Measurements from ENCODE around the gene CRIP1.

The CRIP1 gene

GRCh38 chr14:105507247-105507646, 20.6 kb downstream of the CRIP1 start:
- DNase-seq (ENCODE audit: low read depth, low spot score), result no peak
- no peak for TF ChIP-seq EZH2 (IDR thresholded peaks at IDR 0.05)
- no peak for TF ChIP-seq FOXP2 (optimal IDR thresholded peaks at IDR 0.05; ENCODE audit: control extremely low read depth, extremely low read length, insufficient read depth)
- no peak for TF ChIP-seq POLR2AphosphoS5 (IDR thresholded peaks at IDR 0.05; ENCODE audit: borderline replicate concordance, low read depth, low read length)
- H3K9ac ChIP-seq (ENCODE audit: insufficient read length), result no peak overlapping the region

GRCh38 chr14:105508069-105508468, 21.4 kb downstream of the CRIP1 start:
- Histone ChIP-seq H3K4me3 (no peak overlapping the region), H3K9ac (ENCODE audit: insufficient read length) (no peak overlapping the region), H3K27ac (no peak overlapping the region), H3K9me3 (ENCODE audit: low read depth, low read length) (no peaks in the 10 kb centered on the region), H3K36me3 (ENCODE audit: insufficient read depth, low read length) (no peaks in the 10 kb centered on the region)
- no peak for DNase-seq (ENCODE audit: low read depth, low spot score)
- TF ChIP-seq FOXP2 (optimal IDR thresholded peaks at IDR 0.05; ENCODE audit: control extremely low read depth, extremely low read length, insufficient read depth), result no peak
- no peak for TF ChIP-seq EZH2 (IDR thresholded peaks at IDR 0.05)
- no peak for TF ChIP-seq POLR2AphosphoS5 (IDR thresholded peaks at IDR 0.05; ENCODE audit: borderline replicate concordance, low read depth, low read length)

More at GRCh38 chr14:105507247-105507646, 20.6 kb downstream of the CRIP1 start:
- Histone ChIP-seq H3K36me3 (ENCODE audit: insufficient read depth, low read length) (no peaks in the 10 kb centered on the region), H3K4me3 (no peak overlapping the region), H3K9me3 (ENCODE audit: low read depth, low read length) (no peaks in the 10 kb centered on the region), H3K27ac (no peak overlapping the region)

- no peak for TF ChIP-seq EZH2 (IDR thresholded peaks at IDR 0.05)
- no peak for TF ChIP-seq FOXP2 (optimal IDR thresholded peaks at IDR 0.05; ENCODE audit: control extremely low read depth, extremely low read length, insufficient read depth)
- TF ChIP-seq POLR2AphosphoS5 (IDR thresholded peaks at IDR 0.05; ENCODE audit: borderline replicate concordance, low read depth, low read length), result no peak
- Histone ChIP-seq H3K4me3 (no peak overlapping the region), H3K9me3 (ENCODE audit: low read depth, low read length) (no peaks in the 10 kb centered on the region), H3K9ac (ENCODE audit: insufficient read length) (no peak overlapping the region), H3K36me3 (ENCODE audit: insufficient read depth, low read length) (no peaks in the 10 kb centered on the region), H3K27ac (no peak overlapping the region)
- no peak for DNase-seq (ENCODE audit: low read depth, low spot score)
Observed at GRCh38 chr14:105508601-105509000, 21.9 kb downstream of the CRIP1 start.

GRCh38 chr14:105517096-105517495, 30.4 kb downstream of the CRIP1 start:
- H3K4me3 ChIP-seq, result no peak overlapping the region
- H3K36me3 ChIP-seq (ENCODE audit: insufficient read depth, low read length), result no peaks in the 10 kb centered on the region
- no peak overlapping the region for H3K9ac ChIP-seq (ENCODE audit: insufficient read length)
- no peak overlapping the region for H3K27ac ChIP-seq
- TF ChIP-seq POLR2AphosphoS5 (IDR thresholded peaks at IDR 0.05; ENCODE audit: borderline replicate concordance, low read depth, low read length) (no peak), FOXP2 (optimal IDR thresholded peaks at IDR 0.05; ENCODE audit: control extremely low read depth, extremely low read length, insufficient read depth) (no peak), EZH2 (IDR thresholded peaks at IDR 0.05) (no peak)
- H3K9me3 ChIP-seq (ENCODE audit: low read depth, low read length), result no peaks in the 10 kb centered on the region
- DNase-seq (ENCODE audit: low read depth, low spot score), result no peak

GRCh38 chr14:105519946-105520698, 33.4 kb downstream of the CRIP1 start:
- no peak overlapping the region for H3K9ac ChIP-seq (ENCODE audit: insufficient read length)
- TF ChIP-seq FOXP2 (optimal IDR thresholded peaks at IDR 0.05; ENCODE audit: control extremely low read depth, extremely low read length, insufficient read depth) (no peak), POLR2AphosphoS5 (IDR thresholded peaks at IDR 0.05; ENCODE audit: borderline replicate concordance, low read depth, low read length) (no peak), EZH2 (IDR thresholded peaks at IDR 0.05) (no peak)
- no peak for DNase-seq (ENCODE audit: low read depth, low spot score)
- no peaks in the 10 kb centered on the region for H3K36me3 ChIP-seq (ENCODE audit: insufficient read depth, low read length)
- no peak overlapping the region for H3K4me3 ChIP-seq
- no peaks in the 10 kb centered on the region for H3K9me3 ChIP-seq (ENCODE audit: low read depth, low read length)
- no peak overlapping the region for H3K27ac ChIP-seq

- no peak for DNase-seq (ENCODE audit: low read depth, low spot score)
- Histone ChIP-seq H3K4me3 (no peak overlapping the region), H3K9ac (ENCODE audit: insufficient read length) (no peak overlapping the region), H3K9me3 (ENCODE audit: low read depth, low read length) (no peaks in the 10 kb centered on the region), H3K36me3 (ENCODE audit: insufficient read depth, low read length) (no peaks in the 10 kb centered on the region), H3K27ac (no peak overlapping the region)
- no peak for TF ChIP-seq EZH2 (IDR thresholded peaks at IDR 0.05)
- no peak for TF ChIP-seq FOXP2 (optimal IDR thresholded peaks at IDR 0.05; ENCODE audit: control extremely low read depth, extremely low read length, insufficient read depth)
- no peak for TF ChIP-seq POLR2AphosphoS5 (IDR thresholded peaks at IDR 0.05; ENCODE audit: borderline replicate concordance, low read depth, low read length)
Observed at GRCh38 chr14:105525326-105525725, 38.6 kb downstream of the CRIP1 start.

GRCh38 chr14:105525861-105526775, 39.4 kb downstream of the CRIP1 start, which contains the start of gene TMEM121:
Gene TMEM121, plus strand, starts transcription at chr14:105526583. Its CDS starts 2,252 bp downstream, at chr14:105528835.
- no peak within 1 kb of the TSS for H3K27ac ChIP-seq
- H3K9ac ChIP-seq (ENCODE audit: insufficient read length), result peak within 1 kb of the TSS; percentile 53
- no peak for TF ChIP-seq EZH2 (IDR thresholded peaks at IDR 0.05)
- H3K4me3 ChIP-seq, result peak within 1 kb of the TSS; percentile 81
- no peak for DNase-seq (ENCODE audit: low read depth, low spot score)
- H3K9me3 ChIP-seq (ENCODE audit: low read depth, low read length), result no peaks in the 10 kb centered on the region
- no peaks in the 10 kb centered on the region for H3K36me3 ChIP-seq (ENCODE audit: insufficient read depth, low read length)

- no peak for DNase-seq (ENCODE audit: low read depth, low spot score)
- Histone ChIP-seq H3K9ac (ENCODE audit: insufficient read length) (peak overlapping the region; percentile 53), H3K9me3 (ENCODE audit: low read depth, low read length) (no peaks in the 10 kb centered on the region), H3K27ac (no peak overlapping the region), H3K36me3 (ENCODE audit: insufficient read depth, low read length) (no peaks in the 10 kb centered on the region), H3K4me3 (peak overlapping the region; percentile 81)
- TF ChIP-seq POLR2AphosphoS5 (IDR thresholded peaks at IDR 0.05; ENCODE audit: borderline replicate concordance, low read depth, low read length) (no peak), EZH2 (IDR thresholded peaks at IDR 0.05) (no peak), FOXP2 (optimal IDR thresholded peaks at IDR 0.05; ENCODE audit: control extremely low read depth, extremely low read length, insufficient read depth) (no peak)
Observed at GRCh38 chr14:105526776-105527380, 40.2 kb downstream of the CRIP1 start.

Measured in SK-N-MC (cell line).